ENCODE results near the gene TESK2. TPM values are rescaled to one million over a fixed set of nuclear protein-coding genes. Genes with fewer than 3 reads are reported as not detected.

TESK2 gene
- total RNA-seq, 1 experiment from 2014 or later, result 13.8 TPM

DNA sequence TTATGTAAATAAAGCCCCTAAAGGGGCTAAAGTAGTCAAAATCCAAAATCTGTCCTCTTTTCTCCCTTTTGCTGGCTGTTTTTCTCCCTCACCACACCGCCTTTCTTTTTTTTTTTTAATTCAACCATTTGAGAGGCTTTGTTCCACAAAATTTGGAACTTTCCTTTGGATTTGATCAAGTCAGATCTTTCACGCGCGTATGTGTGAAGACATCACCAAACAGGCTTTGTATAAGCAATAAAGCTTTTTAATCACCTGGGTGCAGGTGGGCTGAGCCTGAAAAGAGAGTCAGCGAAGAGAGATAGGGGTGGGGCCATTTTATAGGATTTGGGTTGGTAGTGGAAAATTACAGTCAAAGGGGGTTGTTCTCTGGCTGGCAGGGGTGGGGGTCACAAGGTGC lies 169.5 kb downstream of the TESK2 start:
- Histone ChIP-seq H3K4me3 (no peak overlapping the region), H3F3A (ENCODE audit: insufficient read depth, low read depth) (peaks cover 6% of the 10 kb centered on the region; the same call in 1 of the 2 replicates), H3K27ac (no peak overlapping the region), H4K20me1 (ENCODE audit: insufficient read depth) (no peaks in the 10 kb centered on the region), H2AFZ (no peak overlapping the region), H3K9me2 (ENCODE audit: insufficient read depth) (no peaks in the 10 kb centered on the region), H3K27me3 (ENCODE audit: insufficient read depth, low read depth) (no peaks in the 10 kb centered on the region), H3K36me3 (ENCODE audit: low read depth) (no peaks in the 10 kb centered on the region), H3K9me3 (ENCODE audit: insufficient read depth, low read depth) (no peaks in the 10 kb centered on the region), H3K4me2 (no peak overlapping the region), H3K4me1 (replicated peaks; ENCODE audit: insufficient read depth) (peaks cover 11% of the 10 kb centered on the region), H3K79me2 (ENCODE audit: low read depth) (no peaks in the 10 kb centered on the region)
- ChIA-PET POLR2A (ENCODE audit: unreplicated experiment) (interaction anchor here (0.7 kb wide), 1 partner anchor 17 kb away, joined by 3 read pairs; no protein-coding TSS in a partner anchor), CTCF (no interaction called here)
- intact Hi-C loops (cut with micrococcal nuclease; ENCODE audit: unreplicated experiment), result no loop called here
- no peak for DNase-seq
- TF ChIP-seq EZH2 (IDR thresholded peaks at IDR 0.05; ENCODE audit: low read depth), result no peak
- TF ChIP-seq, protein P1, sequence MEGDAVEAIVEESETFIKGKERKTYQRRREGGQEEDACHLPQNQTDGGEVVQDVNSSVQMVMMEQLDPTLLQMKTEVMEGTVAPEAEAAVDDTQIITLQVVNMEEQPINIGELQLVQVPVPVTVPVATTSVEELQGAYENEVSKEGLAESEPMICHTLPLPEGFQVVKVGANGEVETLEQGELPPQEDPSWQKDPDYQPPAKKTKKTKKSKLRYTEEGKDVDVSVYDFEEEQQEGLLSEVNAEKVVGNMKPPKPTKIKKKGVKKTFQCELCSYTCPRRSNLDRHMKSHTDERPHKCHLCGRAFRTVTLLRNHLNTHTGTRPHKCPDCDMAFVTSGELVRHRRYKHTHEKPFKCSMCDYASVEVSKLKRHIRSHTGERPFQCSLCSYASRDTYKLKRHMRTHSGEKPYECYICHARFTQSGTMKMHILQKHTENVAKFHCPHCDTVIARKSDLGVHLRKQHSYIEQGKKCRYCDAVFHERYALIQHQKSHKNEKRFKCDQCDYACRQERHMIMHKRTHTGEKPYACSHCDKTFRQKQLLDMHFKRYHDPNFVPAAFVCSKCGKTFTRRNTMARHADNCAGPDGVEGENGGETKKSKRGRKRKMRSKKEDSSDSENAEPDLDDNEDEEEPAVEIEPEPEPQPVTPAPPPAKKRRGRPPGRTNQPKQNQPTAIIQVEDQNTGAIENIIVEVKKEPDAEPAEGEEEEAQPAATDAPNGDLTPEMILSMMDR (conservative IDR thresholded peaks at IDR 0.05), result no peak
- BruUV-seq (replicated peaks), result no TSS peak

DNA sequence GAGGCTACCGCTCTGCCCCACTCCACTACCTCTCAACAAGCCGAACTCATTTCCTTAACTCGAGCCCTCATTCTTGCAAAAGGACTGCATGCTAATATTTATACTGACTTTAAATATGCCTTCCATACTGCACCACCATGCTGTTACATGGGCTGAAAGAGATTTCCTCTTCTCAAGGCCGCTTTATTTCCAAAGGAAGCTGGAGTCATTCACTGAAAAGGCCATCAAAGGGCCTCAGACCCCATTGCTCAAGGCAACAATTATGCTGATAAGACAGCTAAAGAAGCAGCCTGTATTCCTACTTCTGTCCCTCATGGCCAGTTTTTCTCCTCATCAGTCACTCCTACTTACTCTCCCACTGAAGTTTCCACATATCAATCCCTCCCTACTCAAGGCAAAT lies 171.2 kb downstream of the TESK2 start:
- no peaks in the 10 kb centered on the region for H3K9me2 ChIP-seq (ENCODE audit: insufficient read depth)
- H3K4me3 ChIP-seq, result no peak overlapping the region
- H3K27me3 ChIP-seq (ENCODE audit: insufficient read depth, low read depth), result no peaks in the 10 kb centered on the region
- H3K4me2 ChIP-seq, result no peak overlapping the region
- H4K20me1 ChIP-seq (ENCODE audit: insufficient read depth), result no peaks in the 10 kb centered on the region
- no TSS peak for BruUV-seq (replicated peaks)
- H3F3A ChIP-seq (ENCODE audit: insufficient read depth, low read depth), result no peaks in the 10 kb centered on the region
- ChIA-PET CTCF (no interaction called here), POLR2A (ENCODE audit: unreplicated experiment) (no interaction called here)
- intact Hi-C loops (cut with micrococcal nuclease; ENCODE audit: unreplicated experiment), result no loop called here
- no peaks in the 10 kb centered on the region for H3K9me3 ChIP-seq (ENCODE audit: insufficient read depth, low read depth)
- TF ChIP-seq, protein P1 (conservative IDR thresholded peaks at IDR 0.05), result no peak
- no peak for TF ChIP-seq EZH2 (IDR thresholded peaks at IDR 0.05; ENCODE audit: low read depth)
- H3K79me2 ChIP-seq (ENCODE audit: low read depth), result no peaks in the 10 kb centered on the region
- H3K27ac ChIP-seq, result no peak overlapping the region
- no peaks in the 10 kb centered on the region for H3K4me1 ChIP-seq (replicated peaks; ENCODE audit: insufficient read depth)
- no peak overlapping the region for H2AFZ ChIP-seq
- H3K36me3 ChIP-seq (ENCODE audit: low read depth), result no peaks in the 10 kb centered on the region
- no peak for DNase-seq

DNA sequence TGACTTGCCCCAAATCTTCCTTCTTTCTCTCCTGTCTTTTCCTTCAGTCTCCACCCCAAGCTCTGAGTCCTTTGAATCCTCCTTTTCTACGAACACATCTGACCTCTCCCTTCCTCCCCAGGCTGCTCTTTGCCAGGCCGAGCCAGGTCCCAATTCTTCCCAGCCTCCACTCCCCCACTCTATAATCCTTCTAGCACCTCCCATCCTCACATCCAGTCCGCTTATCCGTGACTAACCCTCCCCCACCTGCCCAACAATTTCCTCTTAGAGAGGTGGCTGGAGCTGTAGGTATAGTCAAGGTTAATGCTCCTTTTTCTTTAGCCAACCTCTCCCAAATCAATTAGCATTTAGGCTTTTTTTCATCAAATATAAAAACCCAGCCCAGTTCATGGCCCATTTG lies 173.8 kb downstream of the TESK2 start:
- Histone ChIP-seq H3K9me2 (ENCODE audit: insufficient read depth) (no peaks in the 10 kb centered on the region), H3K4me2 (no peak overlapping the region), H4K20me1 (ENCODE audit: insufficient read depth) (no peaks in the 10 kb centered on the region), H3K27ac (no peak overlapping the region), H3K9me3 (ENCODE audit: insufficient read depth, low read depth) (no peaks in the 10 kb centered on the region), H3K4me1 (replicated peaks; ENCODE audit: insufficient read depth) (no peaks in the 10 kb centered on the region), H3K79me2 (ENCODE audit: low read depth) (no peaks in the 10 kb centered on the region), H3K36me3 (ENCODE audit: low read depth) (no peaks in the 10 kb centered on the region), H3K27me3 (ENCODE audit: insufficient read depth, low read depth) (no peaks in the 10 kb centered on the region), H2AFZ (0 out of 2 replicates have a peak overlapping the region, but pooled peaks have one; percentile 48), H3F3A (ENCODE audit: insufficient read depth, low read depth) (no peaks in the 10 kb centered on the region; the same call in 1 of the 2 replicates), H3K4me3 (no peak overlapping the region)
- ChIA-PET POLR2A (ENCODE audit: unreplicated experiment) (no interaction called here), CTCF (no interaction called here)
- no TSS peak for BruUV-seq (replicated peaks)
- intact Hi-C loops (cut with micrococcal nuclease; ENCODE audit: unreplicated experiment), result no loop called here
- DNase-seq, result no peak
- TF ChIP-seq, protein P1 (conservative IDR thresholded peaks at IDR 0.05), result no peak
- TF ChIP-seq EZH2 (IDR thresholded peaks at IDR 0.05; ENCODE audit: low read depth), result no peak

All from PC-9 (cell line).